K562 (cell line): ENCODE results near the gene PWWP2A. TPM values are rescaled to one million over a fixed set of nuclear protein-coding genes. Genes with fewer than 3 reads are reported as not detected.

ENCODE experiments used
- ATF3 ChIP-seq, 2 experiments: fragments of 450-650 bp in 1 of 2; sonication (generic) in 1 of 2; formaldehyde crosslinking in 1 of 2; IDR thresholded peaks in 1 of 2; conservative IDR thresholded peaks in 1 of 2; 2 replicates each; pipeline versions ENCODE4 v1.6.1 to v1.8.1; 2016 to 2023; ENCODE audit warnings: mild to moderate bottlenecking in 2 of 2, moderate library complexity in 2 of 2, inconsistent platforms in 1 of 2, missing genetic modification reagents in 1 of 2
- ATF7 ChIP-seq: fragments of 450-650 bp; IDR thresholded peaks from 2 replicates; pipeline ENCODE4 v1.7.1; 2014; ENCODE audit warnings: mild to moderate bottlenecking, moderate library complexity
- CEBPB ChIP-seq: fragments of 450-650 bp; IDR thresholded peaks from 2 replicates; pipeline ENCODE4 v1.6.1; 2016; ENCODE audit warnings: missing genetic modification characterization, missing compliant biosample characterization
- CHD2 ChIP-seq: IDR thresholded peaks from 2 replicates; pipeline ENCODE4 v1.6.1; 2011; ENCODE audit warnings: low read depth, low read length
- HBP1 ChIP-seq: fragments of 450-650 bp; formaldehyde crosslinking; IDR thresholded peaks from 2 replicates; pipeline ENCODE4 v1.4.0; 2022; ENCODE audit warnings: missing genetic modification characterization
- HDAC2 ChIP-seq: fragments of 450-650 bp; IDR thresholded peaks from 2 replicates; pipeline ENCODE4 v1.6.1; 2016; ENCODE audit warnings: mild to moderate bottlenecking
- MBD2 ChIP-seq: sonication (generic); IDR thresholded peaks from 2 replicates; pipeline ENCODE4 v1.6.1; 2016; ENCODE audit warnings: low read depth, borderline replicate concordance
- NKRF ChIP-seq: fragments of 450-650 bp; IDR thresholded peaks from 2 replicates; pipeline ENCODE4 v1.6.1; 2016; ENCODE audit warnings: borderline replicate concordance
- NR3C1 ChIP-seq: sonication (generic); formaldehyde crosslinking; IDR thresholded peaks from 2 replicates; pipeline ENCODE4 v1.8.1; 2022; ENCODE audit warnings: missing genetic modification reagents
- RAD21 ChIP-seq, 2 experiments: fragments of 250-450 bp in 1 of 2; fragments of 450-650 bp in 1 of 2; sonication (Bioruptor Pico) in 1 of 2; formaldehyde crosslinking in 1 of 2; IDR thresholded peaks in 1 of 2; conservative IDR thresholded peaks in 1 of 2; 2 replicates each; pipeline versions ENCODE4 v1.4.0 to v1.8.0; 2020 to 2022; ENCODE audit warnings: mild to moderate bottlenecking in 2 of 2, moderate library complexity in 1 of 2
- RERE ChIP-seq: sonication (generic); formaldehyde crosslinking; IDR thresholded peaks from 2 replicates; pipeline ENCODE4 v1.8.0; 2023; ENCODE audit warnings: missing genetic modification reagents, mild to moderate bottlenecking, borderline replicate concordance
- SP2 ChIP-seq: IDR thresholded peaks from 2 replicates; pipeline ENCODE4 v1.6.1; 2011; ENCODE audit warnings: mild to moderate bottlenecking, low read depth, low read length, moderate library complexity; ENCODE audit not compliant: poor library complexity, severe bottlenecking; ENCODE audit errors: extremely low read depth
- ZNF431 ChIP-seq: sonication (generic); formaldehyde crosslinking; IDR thresholded peaks from 2 replicates; pipeline ENCODE4 v1.8.0; 2022; ENCODE audit warnings: mild to moderate bottlenecking, missing genetic modification reagents
- polyA plus RNA-seq, 8 experiments: library from polyadenylated mRNA; depleted of rRNA in 4 of 8; stranded (reverse) in 5 of 8; unstranded in 3 of 8; fragments of >200 nt; fragmentation: Nextera tagmentation in 2 of 8; fragmentation: Illumina TruSeq in 1 of 8; extraction: Ambion mirVana in 2 of 8; extraction: Trizol in 1 of 8; gene quantifications; 2 replicates each; pipeline versions ENCODE4 v1.2.1 to v1.2.3, GENCODE V29; 2011 to 2014; ENCODE audit warnings: inconsistent platforms in 1 of 8, missing spikeins in 1 of 8
- total RNA-seq, 7 experiments: library from RNA; depleted of rRNA in 6 of 7; stranded (reverse); fragments of >200 nt in 6 of 7; fragmentation: Illumina TruSeq in 2 of 7; extraction: Trizol in 2 of 7; gene quantifications; 2 replicates each; pipeline versions ENCODE4 v1.2.1 to v1.2.3, GENCODE V29; 2011 to 2021; ENCODE audit warnings: low replicate concordance in 1 of 7
- TF ChIP-seq, protein P1 (sequence below): fragments of 450-650 bp; formaldehyde crosslinking; IDR thresholded peaks from 2 replicates; pipeline ENCODE4 v1.4.0; 2022; ENCODE audit warnings: missing genetic modification characterization

The PWWP2A gene
- total and polyA plus RNA-seq, 9 of the 15 experiments (the other 6 are each of a cell fraction or from before 2014, with no cell fraction given) = 2.7 to 26.3 (median 14.6) TPM

DNA sequence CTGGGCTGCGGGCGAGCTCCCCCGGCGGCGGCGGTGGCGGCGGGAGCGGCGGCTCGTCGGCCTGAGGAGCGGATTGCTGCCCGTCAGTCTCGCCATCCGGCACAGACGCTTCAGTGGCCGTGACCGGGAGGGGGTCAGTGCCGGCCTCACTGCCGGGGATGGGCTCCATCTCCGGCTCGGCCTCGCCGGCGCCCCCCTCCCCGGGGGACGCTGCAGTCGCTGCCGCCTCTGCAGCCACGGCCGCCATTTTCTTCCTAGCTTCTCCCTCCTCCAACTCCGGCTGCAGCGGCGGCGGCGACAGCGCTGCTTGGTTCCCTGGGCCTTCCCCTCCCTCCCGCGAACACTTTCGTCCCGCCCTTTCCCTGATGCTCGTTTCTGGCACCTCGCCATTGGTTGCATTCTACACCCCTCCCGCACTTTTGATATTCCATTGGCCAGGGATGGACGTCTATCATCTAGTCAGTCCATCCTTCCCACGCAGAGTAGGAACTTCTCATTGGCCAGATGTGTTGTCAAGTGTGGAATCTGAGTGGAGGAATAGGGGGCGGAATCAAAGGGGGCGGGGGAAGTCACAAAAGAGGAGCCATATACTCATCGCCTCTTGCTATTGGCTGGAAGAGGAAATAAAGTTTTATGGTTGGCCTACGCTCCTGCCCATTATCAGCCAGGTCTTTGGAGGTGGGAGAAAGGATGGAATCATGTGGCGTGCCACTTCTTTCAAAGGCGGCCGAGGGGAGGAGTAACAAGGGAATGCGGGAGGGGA lies at the start of gene PWWP2A (continued):
- TF ChIP-seq SP2 (peak; percentile 77), RAD21 (CRISPR knock-in tag; conservative IDR thresholded peaks at IDR 0.05 in 1 of 2, IDR thresholded peaks at IDR 0.05 in 1 of 2) (0 out of 4 replicates have a peak, but pooled peaks of 1 of the 2 experiments have one; percentile 14), ATF7 (peak; percentile 90), CHD2 (peak; percentile 86), RERE (CRISPR knock-in tag) (no peak), ATF3 (IDR thresholded peaks at IDR 0.05) (no peak), ATF3 (CRISPR knock-in tag; conservative IDR thresholded peaks at IDR 0.05) (no peak; the same call in 1 of the 2 replicates), HBP1 (CRISPR knock-in tag) (0 out of 2 replicates have a peak, but pooled peaks have one; percentile 45), NKRF (no peak), CEBPB (tag) (peak; percentile 30; the same call in 1 of the 2 replicates), MBD2 (peak; percentile 98), ZNF431 (CRISPR knock-in tag) (0 out of 2 replicates have a peak, but pooled peaks have one; percentile 23), HDAC2 (no peak), NR3C1 (CRISPR knock-in tag) (0 out of 2 replicates have a peak, but pooled peaks have one; percentile 18)
- TF ChIP-seq, protein P1, sequence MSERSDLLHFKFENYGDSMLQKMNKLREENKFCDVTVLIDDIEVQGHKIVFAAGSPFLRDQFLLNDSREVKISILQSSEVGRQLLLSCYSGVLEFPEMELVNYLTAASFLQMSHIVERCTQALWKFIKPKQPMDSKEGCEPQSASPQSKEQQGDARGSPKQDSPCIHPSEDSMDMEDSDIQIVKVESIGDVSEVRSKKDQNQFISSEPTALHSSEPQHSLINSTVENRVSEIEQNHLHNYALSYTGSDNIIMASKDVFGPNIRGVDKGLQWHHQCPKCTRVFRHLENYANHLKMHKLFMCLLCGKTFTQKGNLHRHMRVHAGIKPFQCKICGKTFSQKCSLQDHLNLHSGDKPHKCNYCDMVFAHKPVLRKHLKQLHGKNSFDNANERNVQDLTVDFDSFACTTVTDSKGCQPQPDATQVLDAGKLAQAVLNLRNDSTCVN (CRISPR knock-in tag) = peak; percentile 85; the same call in 1 of the 2 replicates
